WTC11 (cell line): ENCODE data around the gene ZBP1. TPM values are rescaled to one million over a fixed set of nuclear protein-coding genes. Genes with fewer than 3 reads are reported as not detected.

ENCODE experiments used
- ATAC-seq: fragments of 200-7000 bp; cut with Tn5 transposase; 2 replicates; pipeline ENCODE4 v1.10.0; 2021; ENCODE audit warnings: mild to moderate bottlenecking, moderate library complexity
- CTCF ChIA-PET: fragments of 300-600 bp; sonication (Branson Sonifier 250); formaldehyde crosslinking; loops from one replicate; lab custom pipeline; 2021; ENCODE audit warnings: antibody characterized with exemption; lab: Charles Lee
- POLR2A ChIA-PET: fragments of 350-600 bp; sonication (Branson Sonifier 250); formaldehyde crosslinking; loops from one replicate; lab custom pipeline; 2021; ENCODE audit warnings: antibody characterized with exemption; lab: Charles Lee
- DNase-seq: peaks from one replicate; pipeline ENCODE4 v3.0.0; 2021; ENCODE audit warnings: low spot score
- H3K27ac Mint-ChIP-seq: 2 replicates; pipeline ENCODE4 v1.8.0; 2021; ENCODE audit warnings: mixed read lengths
- H3K27me3 Mint-ChIP-seq: 2 replicates; pipeline ENCODE4 v1.8.0; 2021; ENCODE audit warnings: low read depth, mild to moderate bottlenecking, moderate library complexity, mixed read lengths
- H3K36me3 Mint-ChIP-seq: 2 replicates; pipeline ENCODE4 v1.8.0; 2021; ENCODE audit warnings: mixed read lengths
- H3K4me1 Mint-ChIP-seq: 2 replicates; pipeline ENCODE4 v1.8.0; 2022; ENCODE audit warnings: mixed read lengths
- H3K4me3 Mint-ChIP-seq: 2 replicates; pipeline ENCODE4 v1.8.0; 2021; ENCODE audit warnings: mild to moderate bottlenecking, moderate library complexity, mixed read lengths
- H3K9me3 Mint-ChIP-seq: 2 replicates; pipeline ENCODE4 v1.8.0; 2021; ENCODE audit warnings: mixed read lengths
- CBFB ChIP-seq: sonication (generic); formaldehyde crosslinking; IDR thresholded peaks from 2 replicates; pipeline ENCODE4 v1.8.1; 2022; ENCODE audit warnings: mild to moderate bottlenecking, low read depth, missing genetic modification reagents
- CREB1 ChIP-seq: sonication (generic); formaldehyde crosslinking; IDR thresholded peaks from 2 replicates; pipeline ENCODE4 v1.8.0; 2023; ENCODE audit warnings: mild to moderate bottlenecking, missing genetic modification reagents
- CREM ChIP-seq: sonication (generic); formaldehyde crosslinking; IDR thresholded peaks from 2 replicates; pipeline ENCODE4 v1.8.1; 2022; ENCODE audit warnings: mild to moderate bottlenecking, missing genetic modification reagents, moderate library complexity
- GABPB1 ChIP-seq: sonication (generic); formaldehyde crosslinking; IDR thresholded peaks from 2 replicates; pipeline ENCODE4 v1.8.1; 2023; ENCODE audit warnings: mild to moderate bottlenecking, missing genetic modification reagents
- HMGA2 ChIP-seq: fragments of 250-450 bp; sonication (Bioruptor Pico); IDR thresholded peaks from 2 replicates; pipeline ENCODE4 v1.4.0; 2021; ENCODE audit warnings: mild to moderate bottlenecking, moderate library complexity
- MXD4 ChIP-seq: fragments of 250-450 bp; sonication (Bioruptor Pico); IDR thresholded peaks from 2 replicates; pipeline ENCODE4 v1.8.0; 2021; ENCODE audit warnings: mild to moderate bottlenecking, moderate library complexity, borderline replicate concordance
- NR1H2 ChIP-seq: sonication (generic); formaldehyde crosslinking; IDR thresholded peaks from 2 replicates; pipeline ENCODE4 v1.9.0; 2021; ENCODE audit warnings: mild to moderate bottlenecking, moderate library complexity, missing genetic modification reagents
- NR3C1 ChIP-seq: sonication (generic); formaldehyde crosslinking; conservative IDR thresholded peaks from 2 replicates; pipeline ENCODE4 v1.8.1; 2023; ENCODE audit warnings: low read depth, mild to moderate bottlenecking, missing genetic modification reagents
- OVOL2 ChIP-seq: fragments of 250-450 bp; sonication (Bioruptor Pico); IDR thresholded peaks from 2 replicates; pipeline ENCODE4 v1.9.0; 2021; ENCODE audit warnings: mild to moderate bottlenecking, borderline replicate concordance
- TEAD1 ChIP-seq: sonication (generic); formaldehyde crosslinking; IDR thresholded peaks from 2 replicates; pipeline ENCODE4 v1.8.0; 2022; ENCODE audit warnings: mild to moderate bottlenecking, missing genetic modification reagents
- ZNF138 ChIP-seq: sonication (generic); formaldehyde crosslinking; conservative IDR thresholded peaks from 2 replicates; pipeline ENCODE4 v1.8.1; 2022; ENCODE audit warnings: mild to moderate bottlenecking, moderate library complexity, missing genetic modification reagents
- ZNF396 ChIP-seq: fragments of 250-450 bp; sonication (Bioruptor Pico); IDR thresholded peaks from 2 replicates; pipeline ENCODE4 v1.8.0; 2021; ENCODE audit warnings: mild to moderate bottlenecking, moderate library complexity, borderline replicate concordance
- ZNF416 ChIP-seq: fragments of 250-450 bp; sonication (Bioruptor Pico); IDR thresholded peaks from 2 replicates; pipeline ENCODE4 v1.9.0; 2021; ENCODE audit warnings: mild to moderate bottlenecking, inconsistent platforms
- ZNF671 ChIP-seq: fragments of 250-450 bp; sonication (Bioruptor Pico); IDR thresholded peaks from 2 replicates; pipeline ENCODE4 v1.8.0; 2021; ENCODE audit warnings: mild to moderate bottlenecking
- total RNA-seq: library from RNA; stranded (reverse); gene quantifications from 3 replicates; pipeline ENCODE4 v1.2.3, GENCODE V29; 2021
- TF ChIP-seq, protein P1 (sequence below): fragments of 250-450 bp; sonication (Bioruptor Pico); IDR thresholded peaks from 2 replicates; pipeline ENCODE4 v2.1.2; 2022; ENCODE audit warnings: mild to moderate bottlenecking, moderate library complexity
- TF ChIP-seq, protein P2 (sequence below): sonication (generic); formaldehyde crosslinking; IDR thresholded peaks from 2 replicates; pipeline ENCODE4 v1.8.1; 2023; ENCODE audit warnings: mild to moderate bottlenecking, missing genetic modification reagents, moderate library complexity
- TF ChIP-seq, protein P3 (sequence below): sonication (generic); formaldehyde crosslinking; IDR thresholded peaks from 2 replicates; pipeline ENCODE4 v1.8.0; 2023; ENCODE audit warnings: missing genetic modification reagents
- TF ChIP-seq, protein P4 (sequence below): sonication (generic); formaldehyde crosslinking; IDR thresholded peaks from 2 replicates; pipeline ENCODE4 v1.8.1; 2023; ENCODE audit warnings: mild to moderate bottlenecking, moderate library complexity, missing genetic modification reagents
- TF ChIP-seq, protein P5 (sequence below): sonication (generic); formaldehyde crosslinking; IDR thresholded peaks from 2 replicates; pipeline ENCODE4 v1.8.1; 2023; ENCODE audit warnings: mild to moderate bottlenecking, missing genetic modification reagents, moderate library complexity
- TF ChIP-seq, protein P6 (sequence below): sonication (generic); formaldehyde crosslinking; IDR thresholded peaks from 2 replicates; pipeline ENCODE4 v1.8.0; 2023; ENCODE audit warnings: mild to moderate bottlenecking, missing genetic modification reagents
- TF ChIP-seq, protein P7 (sequence below): sonication (generic); formaldehyde crosslinking; IDR thresholded peaks from 2 replicates; pipeline ENCODE4 v1.8.0; 2022; ENCODE audit warnings: mild to moderate bottlenecking, missing genetic modification reagents

ZBP1 gene
- total RNA-seq, 1 experiment from 2014 or later = not detected

DNA sequence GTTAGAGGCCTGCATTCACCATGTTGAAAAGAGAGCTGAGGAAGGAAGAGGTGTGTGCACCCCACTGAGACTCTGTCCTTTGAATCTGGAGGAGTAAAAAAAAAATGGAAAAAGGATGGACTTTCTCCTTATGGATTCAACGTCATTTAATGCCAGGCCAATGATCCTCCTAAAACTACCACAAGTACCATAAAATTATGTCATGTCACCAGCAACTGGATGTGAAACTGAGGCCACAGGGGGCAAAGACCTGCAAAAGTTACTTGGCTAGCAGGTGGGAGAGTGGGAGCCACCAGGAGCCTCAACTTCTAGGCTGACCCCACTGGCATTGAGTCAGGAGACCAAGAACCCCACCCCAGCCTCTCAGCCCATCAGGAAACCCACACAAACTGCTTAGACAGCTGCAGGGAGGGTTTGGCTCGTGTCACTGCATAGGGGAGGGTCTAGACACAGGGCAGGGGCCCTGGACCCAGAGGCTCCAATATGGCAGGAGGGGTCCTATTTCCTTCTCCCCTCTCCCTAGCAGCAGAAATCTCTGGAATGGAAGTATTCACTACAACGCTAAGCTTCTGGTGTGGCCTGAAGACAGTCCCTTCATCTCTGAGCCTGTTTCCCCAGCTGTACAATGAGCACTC, 48.3 kb downstream of the ZBP1 start:
- POLR2A ChIA-PET = no interaction called here
- H3K4me3 Mint-ChIP-seq = no peak overlapping the region
- CTCF ChIA-PET = interaction anchor here (1.0 to 2.1 kb wide), 5 partner anchors 10 to 63 kb away, joined by 3 to 7 read pairs (median 5); no protein-coding TSS in a partner anchor
- no peak for ATAC-seq
- H3K27me3 Mint-ChIP-seq = peaks cover 4% of the 10 kb centered on the region
- peaks cover 33% of the 10 kb centered on the region for H3K4me1 Mint-ChIP-seq
- no peaks in the 10 kb centered on the region for H3K9me3 Mint-ChIP-seq
- no peaks in the 10 kb centered on the region for H3K36me3 Mint-ChIP-seq
- DNase-seq = no peak
- TF ChIP-seq, protein P1, sequence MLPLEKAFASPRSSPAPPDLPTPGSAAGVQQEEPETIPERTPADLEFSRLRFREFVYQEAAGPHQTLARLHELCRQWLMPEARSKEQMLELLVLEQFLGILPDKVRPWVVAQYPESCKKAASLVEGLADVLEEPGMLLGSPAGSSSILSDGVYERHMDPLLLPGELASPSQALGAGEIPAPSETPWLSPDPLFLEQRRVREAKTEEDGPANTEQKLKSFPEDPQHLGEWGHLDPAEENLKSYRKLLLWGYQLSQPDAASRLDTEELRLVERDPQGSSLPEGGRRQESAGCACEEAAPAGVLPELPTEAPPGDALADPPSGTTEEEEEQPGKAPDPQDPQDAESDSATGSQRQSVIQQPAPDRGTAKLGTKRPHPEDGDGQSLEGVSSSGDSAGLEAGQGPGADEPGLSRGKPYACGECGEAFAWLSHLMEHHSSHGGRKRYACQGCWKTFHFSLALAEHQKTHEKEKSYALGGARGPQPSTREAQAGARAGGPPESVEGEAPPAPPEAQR (CRISPR knock-in tag) = no peak
- TF ChIP-seq CBFB (CRISPR knock-in tag) (no peak), ZNF416 (CRISPR knock-in tag) (no peak), ZNF671 (CRISPR knock-in tag) (no peak), CREB1 (CRISPR knock-in tag) (no peak), OVOL2 (CRISPR knock-in tag) (no peak), CREM (no peak)
- TF ChIP-seq, protein P2, sequence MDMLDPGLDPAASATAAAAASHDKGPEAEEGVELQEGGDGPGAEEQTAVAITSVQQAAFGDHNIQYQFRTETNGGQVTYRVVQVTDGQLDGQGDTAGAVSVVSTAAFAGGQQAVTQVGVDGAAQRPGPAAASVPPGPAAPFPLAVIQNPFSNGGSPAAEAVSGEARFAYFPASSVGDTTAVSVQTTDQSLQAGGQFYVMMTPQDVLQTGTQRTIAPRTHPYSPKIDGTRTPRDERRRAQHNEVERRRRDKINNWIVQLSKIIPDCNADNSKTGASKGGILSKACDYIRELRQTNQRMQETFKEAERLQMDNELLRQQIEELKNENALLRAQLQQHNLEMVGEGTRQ (CRISPR knock-in tag) = no peak
- TF ChIP-seq, protein P3, sequence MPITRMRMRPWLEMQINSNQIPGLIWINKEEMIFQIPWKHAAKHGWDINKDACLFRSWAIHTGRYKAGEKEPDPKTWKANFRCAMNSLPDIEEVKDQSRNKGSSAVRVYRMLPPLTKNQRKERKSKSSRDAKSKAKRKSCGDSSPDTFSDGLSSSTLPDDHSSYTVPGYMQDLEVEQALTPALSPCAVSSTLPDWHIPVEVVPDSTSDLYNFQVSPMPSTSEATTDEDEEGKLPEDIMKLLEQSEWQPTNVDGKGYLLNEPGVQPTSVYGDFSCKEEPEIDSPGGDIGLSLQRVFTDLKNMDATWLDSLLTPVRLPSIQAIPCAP (CRISPR knock-in tag) = no peak
- TF ChIP-seq, protein P4, sequence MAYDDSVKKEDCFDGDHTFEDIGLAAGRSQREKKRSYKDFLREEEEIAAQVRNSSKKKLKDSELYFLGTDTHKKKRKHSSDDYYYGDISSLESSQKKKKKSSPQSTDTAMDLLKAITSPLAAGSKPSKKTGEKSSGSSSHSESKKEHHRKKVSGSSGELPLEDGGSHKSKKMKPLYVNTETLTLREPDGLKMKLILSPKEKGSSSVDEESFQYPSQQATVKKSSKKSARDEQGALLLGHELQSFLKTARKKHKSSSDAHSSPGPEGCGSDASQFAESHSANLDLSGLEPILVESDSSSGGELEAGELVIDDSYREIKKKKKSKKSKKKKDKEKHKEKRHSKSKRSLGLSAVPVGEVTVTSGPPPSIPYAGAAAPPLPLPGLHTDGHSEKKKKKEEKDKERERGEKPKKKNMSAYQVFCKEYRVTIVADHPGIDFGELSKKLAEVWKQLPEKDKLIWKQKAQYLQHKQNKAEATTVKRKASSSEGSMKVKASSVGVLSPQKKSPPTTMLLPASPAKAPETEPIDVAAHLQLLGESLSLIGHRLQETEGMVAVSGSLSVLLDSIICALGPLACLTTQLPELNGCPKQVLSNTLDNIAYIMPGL = no peak
- TF ChIP-seq, protein P5, sequence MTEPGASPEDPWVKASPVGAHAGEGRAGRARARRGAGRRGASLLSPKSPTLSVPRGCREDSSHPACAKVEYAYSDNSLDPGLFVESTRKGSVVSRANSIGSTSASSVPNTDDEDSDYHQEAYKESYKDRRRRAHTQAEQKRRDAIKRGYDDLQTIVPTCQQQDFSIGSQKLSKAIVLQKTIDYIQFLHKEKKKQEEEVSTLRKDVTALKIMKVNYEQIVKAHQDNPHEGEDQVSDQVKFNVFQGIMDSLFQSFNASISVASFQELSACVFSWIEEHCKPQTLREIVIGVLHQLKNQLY (CRISPR knock-in tag) = no peak
- TF ChIP-seq, protein P6, sequence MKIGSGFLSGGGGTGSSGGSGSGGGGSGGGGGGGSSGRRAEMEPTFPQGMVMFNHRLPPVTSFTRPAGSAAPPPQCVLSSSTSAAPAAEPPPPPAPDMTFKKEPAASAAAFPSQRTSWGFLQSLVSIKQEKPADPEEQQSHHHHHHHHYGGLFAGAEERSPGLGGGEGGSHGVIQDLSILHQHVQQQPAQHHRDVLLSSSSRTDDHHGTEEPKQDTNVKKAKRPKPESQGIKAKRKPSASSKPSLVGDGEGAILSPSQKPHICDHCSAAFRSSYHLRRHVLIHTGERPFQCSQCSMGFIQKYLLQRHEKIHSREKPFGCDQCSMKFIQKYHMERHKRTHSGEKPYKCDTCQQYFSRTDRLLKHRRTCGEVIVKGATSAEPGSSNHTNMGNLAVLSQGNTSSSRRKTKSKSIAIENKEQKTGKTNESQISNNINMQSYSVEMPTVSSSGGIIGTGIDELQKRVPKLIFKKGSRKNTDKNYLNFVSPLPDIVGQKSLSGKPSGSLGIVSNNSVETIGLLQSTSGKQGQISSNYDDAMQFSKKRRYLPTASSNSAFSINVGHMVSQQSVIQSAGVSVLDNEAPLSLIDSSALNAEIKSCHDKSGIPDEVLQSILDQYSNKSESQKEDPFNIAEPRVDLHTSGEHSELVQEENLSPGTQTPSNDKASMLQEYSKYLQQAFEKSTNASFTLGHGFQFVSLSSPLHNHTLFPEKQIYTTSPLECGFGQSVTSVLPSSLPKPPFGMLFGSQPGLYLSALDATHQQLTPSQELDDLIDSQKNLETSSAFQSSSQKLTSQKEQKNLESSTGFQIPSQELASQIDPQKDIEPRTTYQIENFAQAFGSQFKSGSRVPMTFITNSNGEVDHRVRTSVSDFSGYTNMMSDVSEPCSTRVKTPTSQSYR (CRISPR knock-in tag) = no peak
- no peak overlapping the region for H3K27ac Mint-ChIP-seq

DNA sequence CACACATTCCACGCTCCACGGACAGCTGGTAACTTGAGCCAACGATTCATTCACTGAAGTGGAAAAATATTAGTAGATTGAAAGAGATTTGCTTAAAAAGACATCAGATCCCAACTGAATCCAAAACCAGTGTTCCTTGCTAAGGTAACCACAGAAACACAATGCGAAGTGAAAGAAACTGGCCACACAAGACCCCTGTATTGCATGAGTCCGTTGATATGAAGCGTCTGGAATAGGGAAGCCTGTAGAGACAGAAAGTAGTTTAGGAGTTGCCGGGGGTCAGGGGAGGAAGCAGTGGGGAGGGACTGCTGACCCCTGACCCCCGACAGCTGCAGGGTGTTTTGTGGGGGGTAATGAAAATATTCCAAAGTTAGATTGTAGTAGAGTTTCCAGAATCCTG, 49.3 kb downstream of the ZBP1 start:
- H3K4me3 Mint-ChIP-seq = no peak overlapping the region
- ChIA-PET POLR2A (no interaction called here), CTCF (interaction anchor here (1.5 kb wide), 1 partner anchor 11 kb away, joined by 4 read pairs; no protein-coding TSS in a partner anchor)
- ATAC-seq (no peak), DNase-seq (no peak)
- peaks cover 4% of the 10 kb centered on the region for H3K27me3 Mint-ChIP-seq
- peaks cover 33% of the 10 kb centered on the region for H3K4me1 Mint-ChIP-seq
- no peaks in the 10 kb centered on the region for H3K36me3 Mint-ChIP-seq
- TF ChIP-seq HMGA2 (CRISPR knock-in tag) (no peak), NR3C1 (no peak), ZNF138 (CRISPR knock-in tag) (no peak), MXD4 (CRISPR knock-in tag) (no peak), NR1H2 (CRISPR knock-in tag) (no peak), ZNF396 (CRISPR knock-in tag) (no peak), GABPB1 (CRISPR knock-in tag) (no peak), TEAD1 (CRISPR knock-in tag) (no peak)
- TF ChIP-seq, protein P7, sequence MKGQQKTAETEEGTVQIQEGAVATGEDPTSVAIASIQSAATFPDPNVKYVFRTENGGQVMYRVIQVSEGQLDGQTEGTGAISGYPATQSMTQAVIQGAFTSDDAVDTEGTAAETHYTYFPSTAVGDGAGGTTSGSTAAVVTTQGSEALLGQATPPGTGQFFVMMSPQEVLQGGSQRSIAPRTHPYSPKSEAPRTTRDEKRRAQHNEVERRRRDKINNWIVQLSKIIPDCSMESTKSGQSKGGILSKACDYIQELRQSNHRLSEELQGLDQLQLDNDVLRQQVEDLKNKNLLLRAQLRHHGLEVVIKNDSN (CRISPR knock-in tag) = no peak
- TF ChIP-seq, protein P5 (CRISPR knock-in tag) = no peak
- no peak overlapping the region for H3K27ac Mint-ChIP-seq
- no peaks in the 10 kb centered on the region for H3K9me3 Mint-ChIP-seq
